ENCODE measurements around the gene PCCB.
"Not testable (repeated sequence)": the region's sequence is repeated elsewhere in the genome, so short reads cannot be mapped to it uniquely, and the experiment has no call there.

Gene PCCB

DNA sequence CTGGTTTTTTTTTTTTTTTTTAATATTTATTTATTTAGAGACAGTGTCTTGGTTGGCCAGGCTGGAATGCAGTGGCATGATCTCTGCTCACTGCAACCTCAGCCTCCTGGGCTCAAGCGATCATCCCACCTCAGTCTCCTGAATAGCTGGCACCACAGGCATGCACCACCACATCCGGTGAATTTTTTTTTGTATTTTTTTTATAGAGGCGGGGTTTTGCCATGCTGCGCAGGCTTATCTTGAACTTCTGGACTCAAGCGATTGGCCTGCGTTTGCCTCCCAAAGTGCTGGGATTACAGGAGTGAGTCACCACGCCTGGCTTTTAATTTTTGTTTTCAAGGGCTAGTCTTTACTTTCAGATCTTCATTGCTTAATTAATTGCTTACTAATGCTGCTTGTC, 13.1 kb downstream of the PCCB start:
- no peak for DNase-seq

DNA sequence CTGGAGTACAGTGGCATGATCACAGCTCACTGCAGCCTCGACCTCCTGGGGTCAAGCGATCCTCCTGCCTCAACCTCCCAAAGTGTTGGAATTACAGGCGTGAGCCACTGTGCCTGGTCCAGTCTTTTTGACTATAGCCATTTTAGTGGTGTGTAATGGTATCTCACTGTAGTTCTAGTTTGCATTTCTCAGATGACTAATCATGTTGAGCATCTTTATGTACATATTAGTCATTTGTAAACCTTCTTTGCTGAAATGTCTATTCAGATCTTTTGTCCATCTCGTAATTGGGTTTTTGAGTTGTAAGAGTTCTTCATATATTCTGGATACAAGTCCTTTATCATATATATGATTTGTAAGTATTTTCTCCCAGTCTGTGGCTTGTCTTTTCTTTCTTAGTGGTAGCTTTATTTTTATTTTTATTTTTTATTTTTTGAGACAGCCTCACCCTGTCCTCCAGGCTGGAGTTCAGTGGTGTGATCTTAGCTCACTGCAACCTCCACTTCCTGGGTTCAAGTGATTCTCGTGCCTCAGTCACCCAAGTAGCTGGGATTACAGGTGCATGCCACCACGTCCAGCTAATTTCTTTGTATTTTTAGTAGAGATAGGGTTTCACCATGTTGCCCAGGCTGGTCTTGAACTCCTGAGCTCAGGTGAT, 16.5 kb downstream of the PCCB start:
- not testable (repeated sequence) for DNase-seq

DNA sequence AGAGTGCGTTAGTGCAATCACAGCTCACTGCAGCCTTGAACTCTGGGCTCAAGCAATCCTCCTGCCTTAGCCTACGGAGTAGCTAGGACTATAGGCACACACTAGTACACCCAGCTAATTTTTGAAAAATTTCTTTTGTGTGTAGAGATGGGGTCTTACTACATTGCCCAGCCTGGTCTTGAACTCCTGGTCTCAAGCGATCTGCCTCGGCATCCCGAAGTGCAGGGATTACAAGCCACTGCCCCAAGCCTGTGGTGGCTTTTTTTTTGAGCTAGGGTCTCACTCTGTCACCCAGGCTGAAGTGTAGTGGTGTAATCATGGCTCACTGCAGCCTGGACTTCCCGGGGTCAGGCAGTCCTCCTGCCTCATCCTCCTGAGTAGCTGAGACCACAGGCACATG, 17.1 kb downstream of the PCCB start:
- DNase-seq: no peak

DNA sequence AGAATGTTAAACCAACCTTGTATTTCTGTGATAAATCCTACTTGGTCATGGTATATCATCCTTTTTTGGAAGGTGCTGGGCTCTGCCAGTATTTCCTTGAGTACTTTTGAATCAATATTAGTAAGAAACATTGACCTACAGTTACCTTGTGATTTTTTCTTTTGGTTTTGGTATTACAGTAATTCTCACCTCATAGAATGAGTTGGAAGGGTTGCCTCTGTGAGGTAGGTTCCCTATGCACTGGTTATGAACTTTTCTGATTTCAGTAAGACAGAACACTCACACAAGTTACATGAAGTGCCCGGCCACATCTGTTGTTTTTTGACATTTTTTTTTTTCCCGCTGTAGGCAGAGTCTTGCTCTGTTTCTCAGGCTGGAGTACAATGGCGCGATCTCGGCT, 20.0 kb downstream of the PCCB start:
- DNase-seq: no peak

DNA sequence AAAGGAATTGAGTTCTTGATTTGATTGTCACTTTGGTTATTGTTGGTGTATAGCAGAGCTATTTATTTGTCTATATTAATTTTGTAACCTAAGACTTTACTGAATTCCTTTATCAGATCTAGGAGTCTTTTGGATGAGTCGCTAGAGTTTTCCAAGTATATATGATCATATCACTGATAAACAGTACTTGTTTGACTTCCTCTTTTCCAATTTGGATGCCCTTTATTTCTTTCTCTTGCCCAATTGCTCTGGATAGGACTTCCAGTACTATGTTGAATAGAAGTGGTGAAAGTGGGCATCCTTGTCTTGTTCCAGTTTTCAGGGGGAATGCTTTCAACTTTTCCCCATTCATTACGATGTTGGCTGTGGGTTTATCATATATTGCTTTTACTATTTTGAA, 21.5 kb downstream of the PCCB start:
- not testable (repeated sequence) for DNase-seq

DNA sequence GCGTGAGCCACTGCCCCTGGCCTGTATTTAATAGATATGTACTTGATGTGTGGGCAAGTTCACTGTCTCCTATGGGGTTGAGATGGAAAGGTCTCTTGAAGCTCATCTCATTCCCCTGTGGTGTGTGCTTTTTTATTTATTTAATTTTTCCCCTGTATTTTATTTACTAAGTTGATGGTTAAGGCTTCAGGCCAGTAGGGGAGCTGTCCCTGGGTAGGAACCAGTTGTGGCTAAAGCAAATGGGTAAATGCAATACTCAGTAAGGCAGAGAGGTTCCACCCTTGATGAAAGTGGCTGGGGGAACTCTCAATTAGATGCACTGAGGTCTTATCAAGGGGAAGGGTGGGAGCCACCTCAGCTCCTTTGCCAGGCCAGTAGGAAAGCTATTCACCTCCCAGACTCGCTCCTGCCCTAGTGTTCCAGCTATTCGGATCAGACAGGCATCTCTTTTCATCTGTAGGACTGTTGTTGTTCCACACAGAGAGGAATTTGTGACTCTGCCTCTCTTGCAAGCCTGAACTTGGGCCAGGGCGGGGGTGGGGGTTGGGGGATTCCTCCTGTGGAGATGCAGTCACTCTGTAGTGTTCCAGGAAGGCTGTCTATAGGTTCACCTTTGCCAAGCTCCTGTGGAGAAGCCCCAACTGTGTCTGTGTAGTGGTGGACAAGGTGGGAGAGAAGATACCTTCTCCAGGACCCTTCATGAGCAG, 26.1 kb downstream of the PCCB start:
- no peak for DNase-seq

DNA sequence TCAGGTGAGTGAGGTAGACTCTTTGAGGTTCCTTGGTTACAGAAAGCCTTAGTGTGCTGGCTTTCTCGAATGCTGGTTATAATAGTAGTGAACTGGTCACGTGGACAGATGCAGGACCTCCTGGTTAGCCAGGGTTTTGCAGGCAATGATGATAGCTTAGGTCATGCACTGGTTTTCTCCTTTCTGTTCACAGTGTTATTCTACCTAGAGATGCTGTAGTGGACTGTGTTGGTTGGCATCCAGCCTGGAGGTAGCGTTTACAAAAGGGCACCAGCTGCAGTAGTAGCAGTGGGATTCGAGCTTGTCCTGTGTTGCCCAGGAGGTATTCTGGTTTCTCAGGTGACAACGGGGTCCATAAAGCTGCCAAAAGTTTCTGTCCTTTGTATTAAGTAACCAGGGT, 27.0 kb downstream of the PCCB start:
- DNase-seq: no peak

DNA sequence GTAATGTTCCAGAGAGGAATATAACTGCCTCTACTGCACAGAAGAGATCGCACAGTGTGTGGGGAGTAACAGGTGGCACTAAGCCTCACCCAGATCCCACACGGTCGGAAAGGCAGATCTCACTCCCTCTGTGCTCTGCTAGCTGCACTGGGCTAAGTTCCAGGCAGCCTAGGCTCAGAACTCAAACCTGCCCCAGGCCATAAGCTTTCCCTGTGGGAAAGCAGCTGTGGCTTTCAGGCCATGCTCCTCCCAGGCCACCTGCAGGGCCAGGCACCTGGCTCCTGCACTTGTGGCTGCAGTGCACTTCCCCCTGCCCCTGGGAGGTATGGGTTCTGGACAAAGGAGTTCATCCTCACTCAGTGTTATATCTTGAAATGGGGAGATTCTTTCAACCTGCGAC, 27.5 kb downstream of the PCCB start:
- DNase-seq: no peak

DNA sequence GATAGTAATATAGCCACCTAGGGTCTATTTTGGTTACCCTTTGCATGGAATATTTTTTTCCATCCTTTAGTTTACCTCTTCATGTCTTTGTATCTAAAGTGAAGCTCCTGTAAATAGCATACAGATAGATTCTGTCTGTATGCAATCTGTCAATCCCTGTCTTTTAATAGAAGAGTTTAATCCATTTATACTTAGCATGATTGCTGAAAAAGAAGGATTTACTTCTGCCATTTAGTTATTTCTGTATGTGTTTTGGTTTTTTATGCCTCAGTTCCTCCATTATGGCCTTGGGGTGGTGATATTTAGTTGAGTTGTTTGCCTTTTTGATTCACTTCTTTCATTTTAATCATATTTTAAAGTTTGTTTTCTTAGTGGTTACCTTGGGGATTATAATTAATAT, 29.0 kb downstream of the PCCB start:
- DNase-seq: no peak

DNA sequence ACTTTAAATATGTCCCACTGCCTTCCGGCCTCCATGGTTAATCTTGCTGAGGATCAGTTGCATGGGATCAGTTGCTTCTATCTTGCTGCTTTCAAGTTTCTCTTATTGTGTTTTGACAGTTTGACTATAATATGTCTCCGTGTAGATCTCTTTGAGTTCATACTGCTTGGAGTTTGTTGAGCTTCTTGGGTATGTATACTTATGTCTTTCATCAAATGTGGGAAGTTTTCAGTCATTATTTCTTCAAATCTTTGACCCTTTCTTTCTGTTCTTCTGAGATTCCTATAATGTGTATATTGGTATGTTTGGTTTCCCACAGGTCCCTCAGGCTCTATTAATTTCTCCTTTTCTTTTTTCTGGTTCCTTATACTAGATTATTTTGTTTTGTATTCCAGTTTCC, 30.8 kb downstream of the PCCB start:
- DNase-seq: no peak

DNA sequence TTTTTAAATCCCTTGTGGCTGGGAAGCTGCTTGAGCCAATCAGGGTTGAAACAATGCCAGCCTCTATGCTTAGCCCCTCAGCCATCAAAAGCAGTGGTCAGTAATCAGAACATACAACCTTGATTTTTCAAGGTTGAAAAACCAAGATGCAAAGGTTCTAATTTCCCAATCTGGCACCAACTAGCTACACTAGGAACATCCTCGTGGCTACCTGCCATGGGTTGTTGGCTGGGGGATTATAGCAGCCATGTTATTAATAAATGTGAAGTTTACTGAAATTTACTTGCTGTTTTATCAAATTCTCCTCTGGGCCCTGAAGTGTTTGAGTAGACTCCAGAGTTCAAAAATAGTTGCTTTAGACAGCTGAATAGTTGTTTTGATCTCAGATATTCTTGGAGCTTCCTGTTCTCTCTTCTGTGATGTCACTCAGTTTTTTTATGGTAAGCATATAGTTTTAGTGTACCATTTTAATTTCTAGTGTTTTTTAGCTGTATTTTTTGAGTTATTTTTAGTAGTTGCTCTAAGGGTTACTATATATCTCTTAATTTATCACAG, 31.9 kb downstream of the PCCB start:
- no peak for DNase-seq

DNA sequence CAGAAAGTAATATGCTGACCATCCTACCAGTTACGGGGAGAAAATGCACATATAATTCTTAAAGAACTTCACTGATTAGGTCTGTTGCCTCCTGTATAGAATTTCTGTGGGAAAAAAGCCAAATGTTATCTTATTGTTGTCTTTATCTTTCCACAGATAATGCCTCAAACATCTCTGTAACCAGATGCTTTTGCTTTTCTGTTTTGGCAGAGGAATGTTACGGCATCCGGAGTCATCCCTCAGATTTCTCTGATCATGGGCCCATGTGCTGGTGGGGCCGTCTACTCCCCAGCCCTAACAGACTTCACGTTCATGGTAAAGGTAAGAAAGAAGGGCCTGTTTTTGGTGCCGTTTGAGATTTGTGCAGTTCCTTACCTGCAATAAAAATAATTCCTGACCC, 33.5 kb downstream of the PCCB start:
- DNase-seq: no peak

DNA sequence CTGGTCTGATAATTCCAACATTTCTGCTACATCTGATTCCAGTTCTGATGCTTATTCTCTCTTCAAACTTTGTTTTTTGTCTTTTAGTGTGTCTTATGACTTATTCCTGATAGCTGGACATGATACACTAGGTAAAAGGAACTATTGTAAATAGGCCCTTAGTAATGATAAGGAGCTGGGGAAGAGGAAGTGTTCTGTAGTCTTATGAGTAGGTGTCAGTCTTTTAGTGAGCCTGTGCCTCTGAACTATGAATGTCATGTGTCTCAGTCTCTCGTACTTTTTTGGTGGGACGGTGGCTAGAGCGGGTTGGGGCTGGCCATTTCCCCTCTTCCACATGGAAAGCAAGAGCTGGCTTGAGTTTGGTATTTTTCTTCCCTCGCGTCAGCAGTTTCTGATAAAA, 41.2 kb downstream of the PCCB start:
- no peak for DNase-seq

DNA sequence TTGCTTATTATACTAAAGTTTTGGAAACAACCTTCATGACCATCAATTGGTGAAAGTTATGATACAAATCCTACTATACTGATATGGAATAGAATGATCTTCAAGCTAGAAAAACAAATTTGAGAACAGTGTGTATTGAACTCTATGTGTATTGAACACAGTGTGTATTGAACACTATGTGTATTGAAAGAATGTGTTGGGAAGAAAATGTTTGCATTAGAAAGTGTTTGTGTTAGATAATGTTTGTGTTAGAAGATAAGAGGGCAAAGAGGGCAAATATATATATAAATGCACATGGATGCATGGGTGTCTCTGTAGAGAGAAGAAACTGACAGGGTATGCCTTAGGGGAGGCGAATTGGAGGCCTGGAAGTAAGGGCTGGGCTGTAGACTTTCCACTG, 42.4 kb downstream of the PCCB start:
- DNase-seq: no peak

DNA sequence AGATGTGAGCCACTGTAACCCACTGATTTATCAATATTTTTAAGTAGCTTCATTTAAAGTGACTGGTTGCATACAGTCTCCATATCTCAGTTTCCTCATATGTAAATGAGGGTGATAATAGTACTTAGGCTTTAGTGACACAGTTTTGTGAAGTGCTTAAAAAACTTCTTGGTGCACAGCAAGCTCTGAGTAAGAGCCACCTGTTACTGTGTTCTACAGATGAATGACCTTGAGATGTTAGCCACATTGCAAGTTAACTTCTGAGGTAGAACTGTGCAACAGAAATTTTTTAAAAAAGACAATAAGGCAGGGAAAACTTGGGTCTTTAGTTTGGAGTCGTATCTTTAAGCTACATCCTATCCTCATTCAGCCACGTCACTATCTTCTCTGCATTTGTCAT, 43.1 kb downstream of the PCCB start:
- no peak for DNase-seq

DNA sequence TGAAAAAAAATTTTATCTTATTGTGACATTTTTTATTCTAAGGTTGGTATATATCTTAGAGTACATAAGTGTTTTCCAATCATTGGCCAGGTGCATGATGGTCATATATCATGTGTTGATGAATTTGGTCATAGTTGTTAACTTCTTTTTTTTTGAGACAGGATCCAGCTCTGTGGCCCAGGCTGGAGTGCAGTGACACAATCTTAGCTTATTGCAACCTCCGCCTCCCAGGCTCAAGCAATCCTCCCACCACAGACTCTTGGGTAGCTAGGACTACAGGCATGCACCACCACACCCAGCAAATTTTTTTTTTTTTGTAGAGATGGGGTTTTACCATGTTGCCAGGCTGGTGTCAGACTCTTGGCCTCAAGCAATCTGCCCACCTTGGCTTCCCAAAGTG, 44.0 kb downstream of the PCCB start:
- no peak for DNase-seq

DNA sequence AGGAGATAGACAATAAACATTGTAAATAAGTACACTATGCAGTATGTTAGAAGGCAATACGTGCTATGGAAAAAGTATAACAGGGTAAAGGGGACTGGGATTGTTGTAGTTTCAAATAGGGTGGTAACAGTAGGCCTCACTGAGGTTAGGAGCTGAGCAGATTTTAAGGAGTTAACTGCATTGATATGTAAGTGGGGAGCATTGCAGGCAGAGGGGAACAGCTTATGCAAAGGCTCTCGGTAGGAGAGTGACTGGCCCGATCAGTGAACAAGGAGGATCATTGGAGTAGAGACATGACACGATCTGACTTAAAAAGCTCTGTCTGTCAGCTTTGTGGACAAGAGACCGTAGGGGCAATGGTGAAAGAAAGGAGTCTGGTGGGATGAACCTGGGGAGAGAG, 46.8 kb downstream of the PCCB start:
- no peak for DNase-seq

DNA sequence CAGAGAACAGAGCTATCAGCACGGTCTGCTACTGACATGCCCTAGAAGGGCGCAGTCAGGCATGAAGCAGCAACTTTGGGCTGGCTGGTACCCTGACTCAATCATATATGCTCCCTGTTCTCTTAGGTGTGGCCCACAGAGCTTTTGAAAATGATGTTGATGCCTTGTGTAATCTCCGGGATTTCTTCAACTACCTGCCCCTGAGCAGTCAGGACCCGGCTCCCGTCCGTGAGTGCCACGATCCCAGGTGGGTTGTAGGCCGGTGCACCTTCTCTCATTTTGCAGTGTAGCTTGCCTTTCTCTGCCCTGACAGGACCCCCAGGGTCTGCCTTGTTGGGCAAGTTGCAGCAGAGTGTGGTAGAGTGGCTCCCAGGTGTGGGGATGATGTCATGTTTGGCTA, 47.7 kb downstream of the PCCB start:
- DNase-seq: no peak

DNA sequence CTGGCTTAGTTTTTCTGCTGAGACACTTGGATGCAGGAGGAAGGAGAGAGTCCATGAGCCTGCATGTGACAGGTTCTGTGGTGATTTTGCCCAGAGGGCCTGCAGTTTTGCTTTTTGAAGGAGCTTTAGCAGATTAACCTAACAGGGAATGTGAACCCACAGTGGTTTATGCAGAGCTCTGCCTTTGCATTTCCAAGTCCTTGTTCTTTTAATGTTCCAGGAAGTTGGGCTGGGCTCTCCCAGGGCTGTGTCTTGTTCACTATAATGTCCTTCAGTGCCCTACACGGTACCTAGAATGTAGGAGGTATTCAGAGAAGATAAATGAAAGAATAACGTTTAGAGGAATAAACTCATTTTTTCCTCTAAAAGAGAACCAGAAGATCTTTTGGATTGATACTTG, 50.3 kb downstream of the PCCB start:
- no peak for DNase-seq

DNA sequence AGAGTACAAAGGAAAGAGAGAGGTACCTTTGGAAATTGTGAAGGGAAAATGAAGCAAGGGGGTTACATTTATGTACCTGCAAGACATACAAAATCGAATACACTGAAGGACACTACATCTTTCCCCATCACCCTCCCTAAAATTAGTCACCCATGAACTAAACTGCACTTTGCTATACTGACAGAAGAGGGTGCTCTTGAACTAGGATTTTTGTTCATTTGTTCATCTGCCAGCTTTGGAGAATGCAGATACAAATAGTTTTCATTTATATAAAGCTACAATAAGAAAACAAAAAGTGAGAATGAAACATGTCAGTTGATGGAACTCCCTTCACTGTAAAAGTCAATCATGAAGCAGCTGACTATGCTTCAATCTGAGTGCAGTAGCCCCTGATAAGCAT, 55.7 kb downstream of the PCCB start:
- no peak for DNase-seq

DNA sequence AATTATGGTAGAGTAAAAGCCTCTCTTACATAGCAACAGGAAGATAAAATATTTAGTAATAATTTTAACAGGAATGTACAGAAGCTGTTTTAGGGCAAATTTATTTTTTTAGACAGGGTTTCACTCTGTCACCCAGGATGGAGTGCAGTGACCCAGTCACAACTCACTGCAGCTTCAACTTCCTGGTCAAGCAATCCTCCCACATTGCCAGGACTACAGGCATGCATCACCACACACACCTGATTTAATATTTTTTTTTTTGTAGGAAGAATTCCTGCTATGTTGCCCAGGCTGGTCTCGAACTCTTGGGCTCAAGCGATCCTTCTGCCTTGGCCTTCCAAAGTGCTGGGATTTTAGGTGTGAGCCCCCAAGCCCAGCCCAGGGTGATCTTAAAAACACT, 61.1 kb downstream of the PCCB start:
- DNase-seq: no peak

DNA sequence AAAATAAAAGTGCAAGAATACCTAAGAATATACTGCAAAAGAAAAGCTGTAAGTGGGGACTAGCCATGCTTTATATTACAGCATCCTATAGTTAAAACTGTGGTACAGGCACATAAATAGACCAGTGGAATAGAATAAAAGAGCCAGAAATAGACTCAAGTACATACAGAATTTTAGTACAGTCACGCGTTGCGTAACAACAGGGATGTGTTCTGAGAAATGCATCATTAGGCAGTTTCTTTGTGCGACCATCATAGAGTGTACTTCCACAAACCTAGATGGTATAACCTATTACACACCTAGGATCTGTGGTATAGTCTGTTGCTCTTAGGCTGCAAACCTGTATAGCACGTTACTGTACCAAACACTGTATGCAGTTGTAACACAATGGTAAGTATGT, 61.8 kb downstream of the PCCB start:
- no peak for DNase-seq

DNA sequence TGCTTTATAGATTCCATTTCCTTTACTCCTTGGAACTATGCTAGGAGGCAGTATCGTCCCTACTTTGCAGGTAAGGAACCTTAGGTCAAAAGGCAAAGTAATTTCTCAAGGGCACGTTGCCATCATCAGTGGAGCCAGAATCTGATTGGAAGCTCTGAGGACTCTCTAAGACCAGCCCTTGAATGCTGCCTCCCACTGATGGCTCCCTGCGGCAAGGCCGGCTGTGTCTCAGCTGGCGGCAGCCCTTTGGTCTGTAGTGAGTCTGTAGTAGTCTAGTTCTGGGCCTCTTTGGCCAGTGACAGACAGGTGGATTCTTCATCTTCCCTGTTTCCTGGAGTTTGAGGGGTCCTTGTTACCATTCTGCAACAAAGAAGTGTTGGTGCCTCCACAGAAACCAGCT, 76.2 kb downstream of the PCCB start:
- DNase-seq: no peak

DNA sequence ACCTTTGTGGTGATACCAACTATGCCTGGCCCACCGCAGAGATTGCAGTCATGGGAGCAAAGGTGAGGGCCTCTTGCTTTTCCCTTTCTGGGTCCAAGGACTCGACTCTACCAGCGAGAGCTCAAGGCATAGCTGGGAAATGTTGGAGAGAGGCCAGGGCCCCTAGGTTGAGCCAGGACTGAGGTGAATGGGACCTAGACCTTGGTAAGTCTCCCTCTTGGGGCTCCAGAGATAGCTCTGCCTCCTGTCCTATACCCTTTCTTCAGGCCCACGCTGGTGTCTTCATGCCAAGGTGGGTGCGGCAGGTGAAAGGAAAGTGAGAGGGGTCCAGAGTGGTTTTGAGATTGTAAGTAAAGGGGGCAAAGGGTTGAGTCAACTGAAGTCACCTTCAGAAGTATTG, 77.5 kb downstream of the PCCB start:
- no peak for DNase-seq

DNA sequence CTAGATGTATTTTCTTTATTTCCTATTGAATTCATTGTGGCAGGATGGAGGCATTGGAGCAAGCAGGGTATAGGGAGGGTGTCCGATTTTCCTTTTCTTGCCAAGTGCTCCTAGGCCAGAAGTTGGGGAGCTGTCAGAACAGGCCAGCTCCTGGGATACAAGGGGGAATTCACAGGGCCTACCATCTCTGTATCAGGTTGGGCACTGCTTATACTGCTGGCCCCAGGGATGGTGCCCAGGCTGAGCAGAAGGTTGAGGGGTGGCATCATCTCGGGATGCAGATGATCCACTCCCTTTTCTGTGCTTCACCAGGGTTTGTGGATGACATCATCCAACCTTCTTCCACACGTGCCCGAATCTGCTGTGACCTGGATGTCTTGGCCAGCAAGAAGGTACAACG, 79.5 kb downstream of the PCCB start:
- no peak for DNase-seq

Data from NCI-H187 (cell line).